Ishikawa (cell line): ENCODE data around the gene PDE7B.

Source experiments
- CEBPB ChIP-seq: IDR thresholded peaks from 2 replicates; pipeline ENCODE4 v1.6.1; 2012
- CREB1 ChIP-seq: IDR thresholded peaks from 2 replicates; pipeline ENCODE4 v1.6.1; 2012; ENCODE audit warnings: low read depth
- EGR1 ChIP-seq: IDR thresholded peaks from 2 replicates; pipeline ENCODE4 v1.6.1; 2012
- EP300 ChIP-seq: IDR thresholded peaks from 2 replicates; pipeline ENCODE4 v1.6.1; 2012; ENCODE audit warnings: borderline replicate concordance
- FOXM1 ChIP-seq: IDR thresholded peaks from 2 replicates; pipeline ENCODE4 v1.6.1; 2012; ENCODE audit warnings: low read depth, borderline replicate concordance
- NFIC ChIP-seq: IDR thresholded peaks from 2 replicates; pipeline ENCODE4 v1.6.1; 2012
- RAD21 ChIP-seq: IDR thresholded peaks from 2 replicates; pipeline ENCODE4 v1.6.1; 2012; ENCODE audit warnings: low read depth
- TAF1 ChIP-seq: IDR thresholded peaks from 2 replicates; pipeline ENCODE4 v1.6.1; 2012; ENCODE audit warnings: low read depth, mild to moderate bottlenecking
- TCF12 ChIP-seq: IDR thresholded peaks from 2 replicates; pipeline ENCODE4 v1.6.1; 2012; ENCODE audit warnings: low read depth
- TEAD4 ChIP-seq: IDR thresholded peaks from 2 replicates; pipeline ENCODE4 v1.6.1; 2012
- USF1 ChIP-seq: IDR thresholded peaks from 2 replicates; pipeline ENCODE4 v1.6.1; 2012
- YY1 ChIP-seq: IDR thresholded peaks from 2 replicates; pipeline ENCODE4 v1.6.1; 2012; ENCODE audit warnings: low read depth
- ZBTB7A ChIP-seq: IDR thresholded peaks from 2 replicates; pipeline ENCODE4 v1.6.1; 2012; ENCODE audit warnings: low read depth
- TF ChIP-seq, protein P1 (sequence below): IDR thresholded peaks from 2 replicates; pipeline ENCODE4 v1.6.1; 2012; ENCODE audit warnings: low read depth, mild to moderate bottlenecking
- TF ChIP-seq, protein P2 (sequence below): IDR thresholded peaks from 2 replicates; pipeline ENCODE4 v1.6.1; 2012

Gene PDE7B

GRCh38 chr6:136085370-136086115, 234.0 kb downstream of the PDE7B start:
- TF ChIP-seq NFIC (no peak), FOXM1 (no peak), USF1 (no peak), CREB1 (no peak), CEBPB (no peak), TCF12 (no peak), TEAD4 (no peak), RAD21 (no peak)
- TF ChIP-seq, protein P1, sequence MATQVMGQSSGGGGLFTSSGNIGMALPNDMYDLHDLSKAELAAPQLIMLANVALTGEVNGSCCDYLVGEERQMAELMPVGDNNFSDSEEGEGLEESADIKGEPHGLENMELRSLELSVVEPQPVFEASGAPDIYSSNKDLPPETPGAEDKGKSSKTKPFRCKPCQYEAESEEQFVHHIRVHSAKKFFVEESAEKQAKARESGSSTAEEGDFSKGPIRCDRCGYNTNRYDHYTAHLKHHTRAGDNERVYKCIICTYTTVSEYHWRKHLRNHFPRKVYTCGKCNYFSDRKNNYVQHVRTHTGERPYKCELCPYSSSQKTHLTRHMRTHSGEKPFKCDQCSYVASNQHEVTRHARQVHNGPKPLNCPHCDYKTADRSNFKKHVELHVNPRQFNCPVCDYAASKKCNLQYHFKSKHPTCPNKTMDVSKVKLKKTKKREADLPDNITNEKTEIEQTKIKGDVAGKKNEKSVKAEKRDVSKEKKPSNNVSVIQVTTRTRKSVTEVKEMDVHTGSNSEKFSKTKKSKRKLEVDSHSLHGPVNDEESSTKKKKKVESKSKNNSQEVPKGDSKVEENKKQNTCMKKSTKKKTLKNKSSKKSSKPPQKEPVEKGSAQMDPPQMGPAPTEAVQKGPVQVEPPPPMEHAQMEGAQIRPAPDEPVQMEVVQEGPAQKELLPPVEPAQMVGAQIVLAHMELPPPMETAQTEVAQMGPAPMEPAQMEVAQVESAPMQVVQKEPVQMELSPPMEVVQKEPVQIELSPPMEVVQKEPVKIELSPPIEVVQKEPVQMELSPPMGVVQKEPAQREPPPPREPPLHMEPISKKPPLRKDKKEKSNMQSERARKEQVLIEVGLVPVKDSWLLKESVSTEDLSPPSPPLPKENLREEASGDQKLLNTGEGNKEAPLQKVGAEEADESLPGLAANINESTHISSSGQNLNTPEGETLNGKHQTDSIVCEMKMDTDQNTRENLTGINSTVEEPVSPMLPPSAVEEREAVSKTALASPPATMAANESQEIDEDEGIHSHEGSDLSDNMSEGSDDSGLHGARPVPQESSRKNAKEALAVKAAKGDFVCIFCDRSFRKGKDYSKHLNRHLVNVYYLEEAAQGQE = no peak

DNA sequence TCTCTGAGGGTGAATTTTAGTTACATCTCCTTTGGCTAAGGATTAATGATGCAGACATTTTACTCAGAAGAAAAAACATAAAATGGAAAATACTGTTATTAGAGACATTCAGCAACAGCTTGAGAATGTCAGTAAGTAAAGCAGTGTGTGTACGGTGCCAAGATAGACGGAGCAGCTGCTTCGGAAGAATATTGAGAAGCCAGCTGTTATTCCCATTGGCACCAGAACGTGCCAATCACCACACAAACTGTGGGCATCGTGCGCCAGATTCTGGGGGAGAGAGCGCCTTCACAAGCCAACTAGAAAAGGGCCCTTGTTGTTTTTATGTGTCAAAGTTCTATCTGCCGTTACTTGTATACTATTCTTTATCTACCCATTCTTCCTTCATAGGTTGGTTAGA, 235.2 kb downstream of the PDE7B start:
- TF ChIP-seq TEAD4 (no peak), EGR1 (no peak), USF1 (no peak), CREB1 (no peak), ZBTB7A (no peak), TCF12 (no peak), FOXM1 (no peak), YY1 (no peak)
- TF ChIP-seq, protein P1 = no peak
- TF ChIP-seq, protein P2, sequence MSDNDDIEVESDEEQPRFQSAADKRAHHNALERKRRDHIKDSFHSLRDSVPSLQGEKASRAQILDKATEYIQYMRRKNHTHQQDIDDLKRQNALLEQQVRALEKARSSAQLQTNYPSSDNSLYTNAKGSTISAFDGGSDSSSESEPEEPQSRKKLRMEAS = no peak

- TF ChIP-seq, protein P1 = no peak
- TF ChIP-seq CREB1 (no peak), FOXM1 (no peak)
Measured at GRCh38 chr6:136087986-136088385, 236.5 kb downstream of the PDE7B start.

GRCh38 chr6:136088693-136089092, 237.2 kb downstream of the PDE7B start:
- no peak for TF ChIP-seq EGR1
- no peak for TF ChIP-seq CEBPB
- TF ChIP-seq, protein P1 = no peak
- TF ChIP-seq ZBTB7A = no peak
- no peak for TF ChIP-seq RAD21
- TF ChIP-seq EP300 = no peak
- TF ChIP-seq, protein P2 = no peak
- TF ChIP-seq CREB1 = no peak
- TF ChIP-seq NFIC = no peak
- no peak for TF ChIP-seq USF1
- no peak for TF ChIP-seq FOXM1
- no peak for TF ChIP-seq TAF1
- TF ChIP-seq TCF12 = no peak
- TF ChIP-seq YY1 = no peak
- TF ChIP-seq TEAD4 = no peak
